ENCODE data around the gene NCLN.

DNA sequence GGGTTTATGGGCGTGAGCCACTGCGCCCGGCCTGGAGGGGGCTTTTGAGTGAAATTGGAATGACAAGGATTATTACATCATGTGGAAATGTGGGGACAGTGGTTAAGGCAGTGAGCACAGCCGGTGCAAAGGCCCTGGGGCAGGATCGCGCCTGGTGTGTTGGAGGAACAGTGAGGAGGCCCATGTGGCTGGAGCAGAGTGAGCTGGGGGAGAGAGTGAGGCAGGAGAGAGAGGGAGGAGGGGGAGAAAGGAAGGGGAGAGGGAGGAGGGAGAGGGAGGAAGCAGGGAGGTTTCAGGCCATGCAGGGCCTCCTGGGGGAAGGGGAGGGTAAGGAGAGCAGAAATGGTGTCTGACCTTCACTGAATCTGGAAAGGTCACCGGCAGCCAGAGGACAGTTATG, 27.4 kb downstream of the NCLN start:
- TF ChIP-seq, protein P1, sequence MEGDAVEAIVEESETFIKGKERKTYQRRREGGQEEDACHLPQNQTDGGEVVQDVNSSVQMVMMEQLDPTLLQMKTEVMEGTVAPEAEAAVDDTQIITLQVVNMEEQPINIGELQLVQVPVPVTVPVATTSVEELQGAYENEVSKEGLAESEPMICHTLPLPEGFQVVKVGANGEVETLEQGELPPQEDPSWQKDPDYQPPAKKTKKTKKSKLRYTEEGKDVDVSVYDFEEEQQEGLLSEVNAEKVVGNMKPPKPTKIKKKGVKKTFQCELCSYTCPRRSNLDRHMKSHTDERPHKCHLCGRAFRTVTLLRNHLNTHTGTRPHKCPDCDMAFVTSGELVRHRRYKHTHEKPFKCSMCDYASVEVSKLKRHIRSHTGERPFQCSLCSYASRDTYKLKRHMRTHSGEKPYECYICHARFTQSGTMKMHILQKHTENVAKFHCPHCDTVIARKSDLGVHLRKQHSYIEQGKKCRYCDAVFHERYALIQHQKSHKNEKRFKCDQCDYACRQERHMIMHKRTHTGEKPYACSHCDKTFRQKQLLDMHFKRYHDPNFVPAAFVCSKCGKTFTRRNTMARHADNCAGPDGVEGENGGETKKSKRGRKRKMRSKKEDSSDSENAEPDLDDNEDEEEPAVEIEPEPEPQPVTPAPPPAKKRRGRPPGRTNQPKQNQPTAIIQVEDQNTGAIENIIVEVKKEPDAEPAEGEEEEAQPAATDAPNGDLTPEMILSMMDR (IDR thresholded peaks at IDR 0.05) = no peak
- no peak for TF ChIP-seq POLR2A (IDR thresholded peaks at IDR 0.05)

All from testis (tissue), 2 donors.